GM18505 (cell line): ENCODE data around the gene SLX4.
"Not testable (repeated sequence)": the region's sequence is repeated elsewhere in the genome, so short reads cannot be mapped to it uniquely, and the experiment has no call there.

ENCODE experiments used
- ATAC-seq: cut with Tn5 transposase; IDR thresholded peaks from one replicate; pipeline ENCODE4 v1.9.1; 2021; ENCODE audit not compliant: unreplicated experiment
- POLR2A ChIP-seq: IDR thresholded peaks from 4 replicates; pipeline ENCODE4 v1.6.1; 2011; ENCODE audit warnings: borderline replicate concordance; ENCODE audit not compliant: insufficient read depth, insufficient read length; ENCODE audit errors: extremely low read depth

Gene SLX4

GRCh38 chr16:3625911-3626732, 14.7 kb upstream of the SLX4 start:
- ATAC-seq: peak; percentile 45

GRCh38 chr16:3625331-3625730, 13.9 kb upstream of the SLX4 start:
- ATAC-seq: no peak
- TF ChIP-seq POLR2A: no peak

More at GRCh38 chr16:3625911-3626732, 14.7 kb upstream of the SLX4 start:
- TF ChIP-seq POLR2A: no peak

- no peak for TF ChIP-seq POLR2A
- no peak for ATAC-seq
Observed at GRCh38 chr16:3623642-3624041, 12.2 kb upstream of the SLX4 start.

GRCh38 chr16:3618769-3619141, 7.3 kb upstream of the SLX4 start:
- TF ChIP-seq POLR2A: no peak

GRCh38 chr16:3612510-3613466, 1.4 kb upstream of the SLX4 start:
- no peak for TF ChIP-seq POLR2A
- no peak for ATAC-seq

More at GRCh38 chr16:3618769-3619141, 7.3 kb upstream of the SLX4 start:
- no peak for ATAC-seq

- no peak for ATAC-seq
- no peak for TF ChIP-seq POLR2A
Observed at GRCh38 chr16:3610698-3611145, 684 bp downstream of the SLX4 start.

- TF ChIP-seq POLR2A: no peak
Observed at GRCh38 chr16:3609895-3610697, 1.3 kb downstream of the SLX4 start.

GRCh38 chr16:3608976-3609375, 2.4 kb downstream of the SLX4 start:
- not testable (repeated sequence) for ATAC-seq

More at GRCh38 chr16:3609895-3610697, 1.3 kb downstream of the SLX4 start:
- no peak for ATAC-seq

GRCh38 chr16:3608069-3608468, 3.3 kb downstream of the SLX4 start:
- no peak for TF ChIP-seq POLR2A
- no peak for ATAC-seq

GRCh38 chr16:3607634-3608033, 3.8 kb downstream of the SLX4 start:
- ATAC-seq: no peak
- no peak for TF ChIP-seq POLR2A

- ATAC-seq: no peak
- TF ChIP-seq POLR2A: no peak
Observed at GRCh38 chr16:3607161-3607560, 4.2 kb downstream of the SLX4 start.

GRCh38 chr16:3606441-3606840, 5.0 kb downstream of the SLX4 start:
- TF ChIP-seq POLR2A: no peak
- ATAC-seq: no peak

GRCh38 chr16:3602320-3602653, 9.1 kb downstream of the SLX4 start:
- TF ChIP-seq POLR2A: no peak
- ATAC-seq: no peak
